GM21447 (cell line): ENCODE measurements around the gene DDX24.

Experiments used
- ATAC-seq: cut with Tn5 transposase; IDR thresholded peaks from one replicate; pipeline ENCODE4 v1.9.1; 2021; ENCODE audit not compliant: unreplicated experiment

The DDX24 gene

GRCh38 chr14:94080621-94081385 lies at the start of gene DDX24, which contains the start of gene IFI27L1:
DDX24 (minus strand) TSS chr14:94081202; CDS start chr14:94079742, 1,460 bp downstream.
IFI27L1 (plus strand) TSS chr14:94081310; CDS start chr14:94096938, 15,628 bp downstream.
- ATAC-seq = peak; percentile 97

DNA sequence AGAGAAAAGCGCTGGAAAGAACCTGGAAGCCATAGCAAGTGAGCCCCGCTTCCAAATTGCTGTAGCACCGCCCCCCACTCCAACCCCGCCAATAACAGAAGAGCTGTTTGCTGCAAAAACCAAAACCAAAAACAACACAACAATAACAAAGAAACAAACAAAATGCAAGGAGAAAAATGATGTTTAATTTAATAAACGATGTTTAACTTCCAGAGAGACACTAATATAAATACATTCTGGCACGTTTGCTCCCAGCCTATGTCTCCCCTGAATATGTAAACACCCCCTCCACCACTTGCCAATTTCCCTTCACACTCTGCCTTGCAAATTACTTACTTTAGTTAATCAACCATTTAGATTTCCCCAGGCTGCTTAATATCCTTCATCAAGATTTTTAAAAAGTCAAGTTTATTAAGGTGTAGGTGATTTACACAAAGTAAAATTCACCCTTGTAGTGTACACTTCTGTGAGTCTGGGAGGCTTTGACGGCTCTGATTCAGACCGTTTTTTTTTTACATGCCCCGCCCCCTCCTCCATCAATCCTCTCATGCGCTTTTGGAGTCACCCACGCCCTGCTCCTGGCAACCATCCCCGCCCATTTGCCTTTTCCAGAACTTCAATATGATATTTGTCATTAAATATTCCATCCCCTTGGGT lies 48.9 kb upstream of the DDX24 start:
- ATAC-seq = no peak

DNA sequence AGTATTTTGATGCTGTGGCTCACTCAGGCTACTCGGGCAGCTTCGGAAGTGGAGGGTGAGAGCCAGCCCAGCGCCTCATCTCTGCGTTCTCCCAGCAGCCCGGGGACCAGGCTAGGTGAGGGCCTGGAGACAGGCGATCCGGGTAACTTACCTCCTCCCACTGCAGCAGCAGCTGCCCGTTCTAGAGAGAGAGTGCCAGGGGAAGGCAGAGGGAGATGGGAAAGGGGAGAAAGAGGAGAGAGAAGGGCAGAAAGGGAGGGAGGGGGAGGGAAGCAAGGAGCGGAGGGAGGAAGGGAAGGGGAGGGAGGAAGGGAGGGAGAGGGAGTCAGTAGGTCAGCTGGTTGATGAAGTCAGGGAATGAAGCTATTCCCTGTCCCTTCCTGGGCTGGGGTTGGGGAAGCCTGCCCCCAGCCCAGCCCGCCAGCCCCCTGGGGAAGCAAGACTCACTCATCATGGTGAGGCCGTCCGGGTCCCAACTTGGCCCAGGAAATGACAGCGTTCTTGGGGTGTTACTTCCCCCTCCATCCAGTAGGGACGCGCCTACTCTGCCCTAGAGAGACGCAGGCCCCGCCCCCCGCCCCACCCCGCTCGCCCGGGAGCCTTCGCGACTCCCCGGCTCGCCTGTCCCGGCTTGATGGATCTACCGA lies 48.2 kb upstream of the DDX24 start, which contains the start of gene IFI27L2:
Gene IFI27L2, minus strand, starts transcription at position 494 of the 647 bp plus-strand sequence. Its CDS starts 40 bp downstream, at position 454.
- peak; percentile 98 for ATAC-seq

GRCh38 chr14:94128216-94128839 lies 47.3 kb upstream of the DDX24 start:
- ATAC-seq = no peak

- no peak for ATAC-seq
These were observed 46.3 kb upstream of the DDX24 start for GRCh38 chr14:94127330-94127729.

- ATAC-seq = no peak
These were observed 45.8 kb upstream of the DDX24 start for GRCh38 chr14:94126800-94127199.

DNA sequence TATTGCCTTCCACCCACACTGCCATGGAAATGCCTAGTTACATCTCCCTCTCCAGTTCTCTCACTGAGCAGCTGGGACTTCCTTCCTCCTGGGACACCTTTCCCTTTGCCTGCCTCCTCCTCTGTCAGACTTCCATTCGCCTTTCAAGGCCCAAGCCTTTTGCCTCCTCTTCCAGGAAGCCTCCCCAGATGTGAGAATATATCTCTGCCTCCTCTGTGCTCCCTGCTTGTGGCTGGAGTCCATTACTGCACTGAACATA lies 45.3 kb upstream of the DDX24 start:
- ATAC-seq = no peak

DNA sequence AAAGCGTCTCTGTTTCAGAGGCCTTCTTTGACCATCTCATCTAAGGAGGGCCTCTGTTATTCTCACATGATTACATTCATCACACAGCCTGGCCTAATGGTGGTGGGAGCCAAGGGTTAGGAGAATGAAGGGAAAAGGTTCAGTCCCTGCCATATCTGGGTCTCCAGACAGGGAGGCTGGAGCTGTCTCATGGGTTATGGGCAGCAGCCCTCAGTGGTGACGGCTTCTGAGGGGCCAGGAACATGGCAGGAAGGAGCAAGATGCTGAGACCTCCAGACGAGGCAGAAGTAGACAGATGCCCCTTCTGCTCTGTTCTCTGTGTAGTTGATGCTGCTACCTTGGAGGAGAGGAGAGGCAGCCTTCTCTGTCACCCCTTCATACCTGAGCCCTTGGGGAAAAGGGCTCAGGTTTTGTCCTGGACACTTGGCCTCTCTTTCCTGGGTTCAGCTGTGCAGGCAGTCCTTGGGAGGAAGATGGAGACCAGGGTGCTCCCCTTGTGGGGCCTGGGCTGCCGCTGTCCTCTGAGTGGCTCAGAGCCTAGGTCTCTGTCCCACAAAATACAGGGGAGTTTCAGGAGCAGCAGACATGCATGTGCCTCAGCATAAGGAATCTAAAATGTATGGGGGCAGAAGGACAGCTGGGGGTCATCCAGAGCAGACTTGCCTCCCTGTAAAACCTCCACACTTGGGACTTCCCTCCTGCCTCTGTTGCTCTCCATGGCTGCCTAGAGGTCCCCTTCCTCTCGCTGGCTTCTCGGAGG lies 44.8 kb upstream of the DDX24 start:
- no peak for ATAC-seq

- ATAC-seq = no peak
These were observed 43.8 kb upstream of the DDX24 start for GRCh38 chr14:94124582-94125377.

DNA sequence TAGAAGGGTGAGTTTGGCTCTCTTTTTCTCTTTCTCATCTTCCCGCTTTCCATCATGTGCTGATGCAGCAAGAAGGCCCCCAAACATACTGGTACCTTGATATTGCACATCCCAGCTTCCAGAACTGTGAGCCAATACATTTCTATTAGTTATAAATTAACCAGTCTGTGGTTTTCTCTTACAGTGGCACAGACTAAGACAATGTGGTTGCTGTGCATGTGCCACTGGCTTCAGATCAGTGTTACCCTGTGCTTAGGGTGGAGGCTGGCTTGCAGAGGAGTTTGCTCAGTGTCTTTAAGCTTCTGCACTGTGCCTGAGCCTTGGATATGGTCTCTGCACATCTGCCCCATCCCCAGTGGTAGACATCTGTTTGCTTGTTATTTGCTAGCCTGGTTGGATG lies 42.9 kb upstream of the DDX24 start:
- ATAC-seq = no peak

DNA sequence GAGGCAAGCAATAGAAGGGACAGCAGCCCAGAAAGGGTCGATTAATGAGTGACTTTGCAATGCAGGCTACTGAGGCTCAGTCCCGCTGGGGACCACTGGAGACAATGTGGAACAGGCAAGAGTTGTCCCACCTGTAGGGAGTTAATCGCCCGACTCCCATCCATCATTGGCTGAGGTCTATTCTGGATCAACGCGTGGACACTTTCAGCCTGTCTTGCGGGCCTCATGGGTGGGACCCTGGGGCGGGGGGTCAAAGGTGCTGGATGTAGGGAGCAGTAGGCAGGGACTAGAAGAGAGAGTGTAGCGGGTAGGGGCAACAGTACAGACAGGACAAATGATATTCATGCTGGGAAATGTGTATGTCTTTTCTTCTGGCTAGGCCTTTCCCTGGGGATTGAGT lies 42.3 kb upstream of the DDX24 start:
- no peak for ATAC-seq

GRCh38 chr14:94122438-94122837 lies 41.4 kb upstream of the DDX24 start:
- ATAC-seq = no peak

GRCh38 chr14:94121485-94121884 lies 40.5 kb upstream of the DDX24 start:
- no peak for ATAC-seq

DNA sequence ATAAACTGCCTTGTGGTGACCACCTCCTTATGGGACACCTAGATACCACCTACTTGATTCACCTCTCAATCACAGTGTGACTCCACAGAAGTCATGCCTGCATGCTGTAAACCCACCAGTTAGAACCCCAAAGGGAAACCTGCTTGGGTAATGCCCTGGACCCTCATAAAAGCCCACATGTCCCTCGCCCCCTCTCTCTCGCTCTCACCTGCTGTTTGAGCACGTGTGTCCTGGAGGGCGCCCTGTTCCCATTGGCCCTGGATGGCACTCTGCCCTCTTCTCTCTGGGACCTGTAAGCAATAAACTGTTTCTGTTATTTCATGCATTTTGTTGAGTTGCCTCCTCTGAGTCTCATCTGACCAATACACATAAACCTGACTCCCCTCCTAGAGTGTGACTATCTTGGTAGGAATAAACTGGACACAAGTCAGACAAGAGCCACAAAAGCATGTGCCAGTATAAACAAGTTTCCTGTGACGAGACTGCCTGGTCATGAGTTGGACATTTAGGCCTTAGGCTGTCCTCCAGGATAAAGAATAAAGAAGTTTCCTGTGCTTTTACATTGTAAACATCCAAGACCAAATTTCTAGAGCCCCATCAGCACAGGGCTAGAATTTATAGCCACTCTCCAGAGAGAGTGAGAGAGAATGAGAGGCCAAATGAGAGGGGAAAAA lies 39.8 kb upstream of the DDX24 start:
- ATAC-seq = no peak

GRCh38 chr14:94119071-94119470 lies 38.1 kb upstream of the DDX24 start:
- no peak for ATAC-seq

- ATAC-seq = no peak
These were observed 36.9 kb upstream of the DDX24 start for GRCh38 chr14:94117856-94118255.

DNA sequence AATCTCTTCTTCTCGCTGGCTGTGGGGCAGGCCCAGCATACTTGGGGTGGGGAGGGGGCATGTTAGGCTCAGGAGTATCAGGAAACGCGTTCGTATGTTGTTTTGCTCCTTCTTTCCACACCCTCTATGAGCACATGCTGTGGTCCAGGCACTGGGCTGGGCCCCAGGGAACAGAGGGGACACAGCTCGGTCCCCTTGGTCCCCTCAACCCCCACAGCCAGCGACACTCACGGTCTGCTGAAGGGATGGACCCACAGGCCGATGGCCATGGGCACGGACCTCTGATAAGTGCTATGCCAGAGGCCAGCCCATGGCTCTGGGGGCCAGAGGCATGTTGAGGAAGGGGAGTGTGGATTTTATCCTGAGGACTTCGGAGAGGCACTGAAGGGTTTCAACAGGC lies 35.7 kb upstream of the DDX24 start:
- ATAC-seq = no peak

GRCh38 chr14:94115631-94116030 lies 34.6 kb upstream of the DDX24 start:
- ATAC-seq = no peak

GRCh38 chr14:94115058-94115591 lies 34.1 kb upstream of the DDX24 start:
- no peak for ATAC-seq
